ENCODE measurements around the gene HELZ. TPM values are rescaled to one million over a fixed set of nuclear protein-coding genes. Genes with fewer than 3 reads are reported as not detected.

HELZ gene
- total and polyA plus RNA-seq, 2 of the 8 experiments (the other 6 are each of a cell fraction or from before 2014, with no cell fraction given) = 10.0 to 48.7 TPM

- TF ChIP-seq, protein P1, sequence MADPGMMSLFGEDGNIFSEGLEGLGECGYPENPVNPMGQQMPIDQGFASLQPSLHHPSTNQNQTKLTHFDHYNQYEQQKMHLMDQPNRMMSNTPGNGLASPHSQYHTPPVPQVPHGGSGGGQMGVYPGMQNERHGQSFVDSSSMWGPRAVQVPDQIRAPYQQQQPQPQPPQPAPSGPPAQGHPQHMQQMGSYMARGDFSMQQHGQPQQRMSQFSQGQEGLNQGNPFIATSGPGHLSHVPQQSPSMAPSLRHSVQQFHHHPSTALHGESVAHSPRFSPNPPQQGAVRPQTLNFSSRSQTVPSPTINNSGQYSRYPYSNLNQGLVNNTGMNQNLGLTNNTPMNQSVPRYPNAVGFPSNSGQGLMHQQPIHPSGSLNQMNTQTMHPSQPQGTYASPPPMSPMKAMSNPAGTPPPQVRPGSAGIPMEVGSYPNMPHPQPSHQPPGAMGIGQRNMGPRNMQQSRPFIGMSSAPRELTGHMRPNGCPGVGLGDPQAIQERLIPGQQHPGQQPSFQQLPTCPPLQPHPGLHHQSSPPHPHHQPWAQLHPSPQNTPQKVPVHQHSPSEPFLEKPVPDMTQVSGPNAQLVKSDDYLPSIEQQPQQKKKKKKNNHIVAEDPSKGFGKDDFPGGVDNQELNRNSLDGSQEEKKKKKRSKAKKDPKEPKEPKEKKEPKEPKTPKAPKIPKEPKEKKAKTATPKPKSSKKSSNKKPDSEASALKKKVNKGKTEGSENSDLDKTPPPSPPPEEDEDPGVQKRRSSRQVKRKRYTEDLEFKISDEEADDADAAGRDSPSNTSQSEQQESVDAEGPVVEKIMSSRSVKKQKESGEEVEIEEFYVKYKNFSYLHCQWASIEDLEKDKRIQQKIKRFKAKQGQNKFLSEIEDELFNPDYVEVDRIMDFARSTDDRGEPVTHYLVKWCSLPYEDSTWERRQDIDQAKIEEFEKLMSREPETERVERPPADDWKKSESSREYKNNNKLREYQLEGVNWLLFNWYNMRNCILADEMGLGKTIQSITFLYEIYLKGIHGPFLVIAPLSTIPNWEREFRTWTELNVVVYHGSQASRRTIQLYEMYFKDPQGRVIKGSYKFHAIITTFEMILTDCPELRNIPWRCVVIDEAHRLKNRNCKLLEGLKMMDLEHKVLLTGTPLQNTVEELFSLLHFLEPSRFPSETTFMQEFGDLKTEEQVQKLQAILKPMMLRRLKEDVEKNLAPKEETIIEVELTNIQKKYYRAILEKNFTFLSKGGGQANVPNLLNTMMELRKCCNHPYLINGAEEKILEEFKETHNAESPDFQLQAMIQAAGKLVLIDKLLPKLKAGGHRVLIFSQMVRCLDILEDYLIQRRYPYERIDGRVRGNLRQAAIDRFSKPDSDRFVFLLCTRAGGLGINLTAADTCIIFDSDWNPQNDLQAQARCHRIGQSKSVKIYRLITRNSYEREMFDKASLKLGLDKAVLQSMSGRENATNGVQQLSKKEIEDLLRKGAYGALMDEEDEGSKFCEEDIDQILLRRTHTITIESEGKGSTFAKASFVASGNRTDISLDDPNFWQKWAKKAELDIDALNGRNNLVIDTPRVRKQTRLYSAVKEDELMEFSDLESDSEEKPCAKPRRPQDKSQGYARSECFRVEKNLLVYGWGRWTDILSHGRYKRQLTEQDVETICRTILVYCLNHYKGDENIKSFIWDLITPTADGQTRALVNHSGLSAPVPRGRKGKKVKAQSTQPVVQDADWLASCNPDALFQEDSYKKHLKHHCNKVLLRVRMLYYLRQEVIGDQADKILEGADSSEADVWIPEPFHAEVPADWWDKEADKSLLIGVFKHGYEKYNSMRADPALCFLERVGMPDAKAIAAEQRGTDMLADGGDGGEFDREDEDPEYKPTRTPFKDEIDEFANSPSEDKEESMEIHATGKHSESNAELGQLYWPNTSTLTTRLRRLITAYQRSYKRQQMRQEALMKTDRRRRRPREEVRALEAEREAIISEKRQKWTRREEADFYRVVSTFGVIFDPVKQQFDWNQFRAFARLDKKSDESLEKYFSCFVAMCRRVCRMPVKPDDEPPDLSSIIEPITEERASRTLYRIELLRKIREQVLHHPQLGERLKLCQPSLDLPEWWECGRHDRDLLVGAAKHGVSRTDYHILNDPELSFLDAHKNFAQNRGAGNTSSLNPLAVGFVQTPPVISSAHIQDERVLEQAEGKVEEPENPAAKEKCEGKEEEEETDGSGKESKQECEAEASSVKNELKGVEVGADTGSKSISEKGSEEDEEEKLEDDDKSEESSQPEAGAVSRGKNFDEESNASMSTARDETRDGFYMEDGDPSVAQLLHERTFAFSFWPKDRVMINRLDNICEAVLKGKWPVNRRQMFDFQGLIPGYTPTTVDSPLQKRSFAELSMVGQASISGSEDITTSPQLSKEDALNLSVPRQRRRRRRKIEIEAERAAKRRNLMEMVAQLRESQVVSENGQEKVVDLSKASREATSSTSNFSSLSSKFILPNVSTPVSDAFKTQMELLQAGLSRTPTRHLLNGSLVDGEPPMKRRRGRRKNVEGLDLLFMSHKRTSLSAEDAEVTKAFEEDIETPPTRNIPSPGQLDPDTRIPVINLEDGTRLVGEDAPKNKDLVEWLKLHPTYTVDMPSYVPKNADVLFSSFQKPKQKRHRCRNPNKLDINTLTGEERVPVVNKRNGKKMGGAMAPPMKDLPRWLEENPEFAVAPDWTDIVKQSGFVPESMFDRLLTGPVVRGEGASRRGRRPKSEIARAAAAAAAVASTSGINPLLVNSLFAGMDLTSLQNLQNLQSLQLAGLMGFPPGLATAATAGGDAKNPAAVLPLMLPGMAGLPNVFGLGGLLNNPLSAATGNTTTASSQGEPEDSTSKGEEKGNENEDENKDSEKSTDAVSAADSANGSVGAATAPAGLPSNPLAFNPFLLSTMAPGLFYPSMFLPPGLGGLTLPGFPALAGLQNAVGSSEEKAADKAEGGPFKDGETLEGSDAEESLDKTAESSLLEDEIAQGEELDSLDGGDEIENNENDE (IDR thresholded peaks at IDR 0.05; ENCODE audit: insufficient replicate concordance, low read length) = no peak
Measured at GRCh38 chr17:67022451-67022810, 222.6 kb downstream of the HELZ start (continued).
